Liver (tissue), 9 donors: ENCODE data around the gene HOXD1. TPM values are rescaled to one million over a fixed set of nuclear protein-coding genes. Genes with fewer than 3 reads are reported as not detected.
A peak's percentile ranks its signal among the peaks of the same experiment; 100 is the strongest.

Experiments
- DNase-seq: peaks from one replicate; pipeline ENCODE4 v3.0.0-alpha.2; 2017; ENCODE audit warnings: low spot score
- H3K27ac ChIP-seq, 2 donors: one replicate each; pipeline ENCODE4 v1.7.0; 2013; ENCODE audit warnings: inconsistent platforms in 2 of 2, low read length in 2 of 2, control low read depth in 1 of 2, low read depth in 1 of 2, mild to moderate bottlenecking in 1 of 2
- H3K27me3 ChIP-seq, 4 donors: one replicate each; pipeline versions ENCODE4 v1.6.1 to v1.7.0; 2013; ENCODE audit warnings: low read length in 3 of 4, inconsistent platforms in 1 of 4, mild to moderate bottlenecking in 1 of 4, moderate library complexity in 1 of 4; ENCODE audit not compliant: control insufficient read depth in 4 of 4, insufficient read depth in 4 of 4
- H3K36me3 ChIP-seq, 4 donors: one replicate each; pipeline versions ENCODE4 v1.6.1 to v1.7.0; 2013; ENCODE audit warnings: low read length in 3 of 4, mild to moderate bottlenecking in 3 of 4, low read depth in 1 of 4, moderate library complexity in 1 of 4; ENCODE audit not compliant: control insufficient read depth in 4 of 4, insufficient read depth in 3 of 4
- H3K4me1 ChIP-seq, 4 donors: one replicate each; pipeline versions ENCODE4 v1.6.1 to v1.7.0; 2013; ENCODE audit warnings: low read length in 3 of 4, mild to moderate bottlenecking in 3 of 4, moderate library complexity in 1 of 4; ENCODE audit not compliant: control insufficient read depth in 4 of 4, insufficient read depth in 4 of 4
- H3K4me3 ChIP-seq, 3 donors: one replicate each; pipeline versions ENCODE4 v1.6.1 to v1.7.0; 2013; ENCODE audit warnings: low read length in 3 of 3, control low read depth in 1 of 3, low read depth in 1 of 3, mild to moderate bottlenecking in 1 of 3
- H3K9ac ChIP-seq, 2 donors: one replicate each; pipeline ENCODE4 v1.7.0; 2013; ENCODE audit warnings: low read length in 2 of 2, mild to moderate bottlenecking in 2 of 2, moderate library complexity in 2 of 2, control low read depth in 1 of 2, low read depth in 1 of 2
- H3K9me3 ChIP-seq, 4 donors: one replicate each; pipeline versions ENCODE4 v1.6.1 to v1.7.0; 2013; ENCODE audit warnings: low read length in 3 of 4; ENCODE audit not compliant: control insufficient read depth in 4 of 4
- EGR1 ChIP-seq, 2 donors: IDR thresholded peaks; 2 replicates each; pipeline ENCODE4 v1.6.1; 2016 to 2018; ENCODE audit warnings: antibody characterized with exemption in 2 of 2, low read depth in 2 of 2
- FOXA1 ChIP-seq: IDR thresholded peaks from 2 replicates; pipeline ENCODE4 v1.6.1; 2016; ENCODE audit warnings: antibody characterized with exemption
- FOXA2 ChIP-seq: IDR thresholded peaks from 2 replicates; pipeline ENCODE4 v1.6.1; 2016; ENCODE audit warnings: antibody characterized with exemption
- GABPA ChIP-seq, 2 donors: IDR thresholded peaks in 1 of 2; conservative IDR thresholded peaks in 1 of 2; 2 replicates each; pipeline ENCODE4 v1.6.1; 2016; ENCODE audit warnings: antibody characterized with exemption in 2 of 2, mild to moderate bottlenecking in 1 of 2, moderate library complexity in 1 of 2
- HNF4A ChIP-seq, 2 donors: conservative IDR thresholded peaks; 2 replicates each; pipeline ENCODE4 v1.6.1; 2016; ENCODE audit warnings: antibody characterized with exemption in 2 of 2, mild to moderate bottlenecking in 2 of 2
- HNF4G ChIP-seq: IDR thresholded peaks from 2 replicates; pipeline ENCODE4 v1.6.1; 2016; ENCODE audit warnings: antibody characterized with exemption
- JUND ChIP-seq, 2 donors: IDR thresholded peaks; 2 replicates each; pipeline ENCODE4 v1.6.1; 2016; ENCODE audit warnings: antibody characterized with exemption in 2 of 2
- NR2F2 ChIP-seq: IDR thresholded peaks from 2 replicates; pipeline ENCODE4 v1.6.1; 2016; ENCODE audit warnings: antibody characterized with exemption
- RAD21 ChIP-seq, 2 donors: IDR thresholded peaks; 2 replicates each; pipeline ENCODE4 v1.6.1; 2016; ENCODE audit warnings: antibody characterized with exemption in 2 of 2, mild to moderate bottlenecking in 2 of 2
- REST ChIP-seq: IDR thresholded peaks from 2 replicates; pipeline ENCODE4 v1.6.1; 2016; ENCODE audit warnings: antibody characterized with exemption, mild to moderate bottlenecking
- RXRA ChIP-seq, 2 donors: IDR thresholded peaks; 2 replicates each; pipeline ENCODE4 v1.6.1; 2017 to 2018; ENCODE audit warnings: antibody characterized with exemption in 2 of 2, mild to moderate bottlenecking in 1 of 2
- SP1 ChIP-seq: IDR thresholded peaks from 2 replicates; pipeline ENCODE4 v1.6.1; 2018; ENCODE audit warnings: antibody characterized with exemption, mild to moderate bottlenecking
- TAF1 ChIP-seq: conservative IDR thresholded peaks from 2 replicates; pipeline ENCODE4 v1.6.1; 2016; ENCODE audit warnings: antibody characterized with exemption, mild to moderate bottlenecking
- YY1 ChIP-seq: IDR thresholded peaks from 2 replicates; pipeline ENCODE4 v1.6.1; 2016; ENCODE audit warnings: antibody characterized with exemption, mild to moderate bottlenecking
- WGBS: extraction: QIAGEN DNeasy Blood & Tissue Kit; methylation state at CpG from one replicate; pipeline ENCODE4 v1.1.7; 2013; 5-methylcytosine and 5-hydroxymethylcytosine counted together
- polyA plus RNA-seq, 2 donors: library from polyadenylated mRNA; stranded (reverse) in 1 of 2; unstranded in 1 of 2; fragments of 200-250 nt in 1 of 2; fragments of >200 nt in 1 of 2; fragmentation: Nextera tagmentation in 1 of 2; extraction: Ambion mirVana in 1 of 2; gene quantifications; one replicate each; pipeline versions ENCODE4 v1.2.1 to v1.2.3, GENCODE V29; 2013 to 2015
- total RNA-seq, 2 donors: library from RNA; depleted of rRNA; stranded (reverse); fragments of >200 nt; gene quantifications; one replicate each; pipeline ENCODE4 v1.2.3, GENCODE V29; 2014
- TF ChIP-seq, protein P1 (sequence below): IDR thresholded peaks from 2 replicates; pipeline ENCODE4 v1.6.1; 2016; ENCODE audit warnings: antibody characterized with exemption
- TF ChIP-seq, protein P2 (sequence below): fragments of 150-350 bp; IDR thresholded peaks from 2 replicates; pipeline ENCODE4 v1.5.1; 2017; ENCODE audit warnings: improper control_type of control experiment, low read depth, low read length; ENCODE audit not compliant: missing input control
- donor health status: healthy.
- donor health status: healthy.
- donor health status: healthy.
- donor health status: healthy.
- donor health status: healthy.

Gene HOXD1
- total and polyA plus RNA-seq, 4 donors, result not detected

DNA sequence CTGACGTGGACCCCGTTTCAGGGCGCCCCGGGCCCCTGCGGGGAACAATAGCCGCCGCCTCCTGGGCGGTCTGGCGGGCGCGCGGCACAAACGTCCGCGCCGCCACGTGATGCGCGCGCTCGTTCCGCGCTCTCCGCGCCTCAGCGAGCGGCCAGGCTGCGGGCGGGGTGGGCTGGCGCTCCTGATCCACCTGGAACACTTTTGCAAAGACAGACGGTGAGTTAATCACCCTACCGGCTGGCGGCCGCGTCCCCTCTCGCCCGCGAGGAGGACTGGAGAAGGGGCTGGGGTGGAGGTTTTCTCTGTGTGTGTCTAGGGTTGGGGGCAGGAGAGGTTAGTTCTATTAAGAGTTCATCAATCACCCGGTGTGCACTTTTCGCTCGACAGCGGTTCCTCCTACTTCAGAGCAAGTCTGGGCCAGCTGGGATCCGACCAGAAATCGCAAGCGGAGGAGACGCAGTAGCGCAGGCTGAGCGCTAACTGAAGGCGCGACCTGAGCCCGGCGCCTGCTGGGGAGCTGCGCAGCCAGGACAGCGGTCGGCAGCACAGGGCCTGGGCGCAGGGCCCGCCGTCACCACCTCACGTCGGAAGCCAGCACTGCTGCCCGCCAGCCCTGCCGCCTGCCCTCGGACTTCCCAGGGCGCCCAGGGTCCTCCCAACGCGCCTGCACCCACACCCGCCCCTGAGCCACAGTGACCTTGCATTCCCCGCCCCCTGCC lies 10.3 kb upstream of the HOXD1 start:
- H3K27me3 ChIP-seq, result peaks cover 8 to 41% (median 22%) of the 10 kb centered on the region in 4 donors
- 7% methylated on average over 68 of the region's 68 CpGs for WGBS
- peaks cover 0 to 10% (median 4%) of the 10 kb centered on the region in 4 donors for H3K4me1 ChIP-seq
- H3K9me3 ChIP-seq, result no peaks in the 10 kb centered on the region
- TF ChIP-seq RAD21 (IDR thresholded peaks at IDR 0.05), result no peak
- no peak for TF ChIP-seq HNF4G
- TF ChIP-seq NR2F2, result no peak
- TF ChIP-seq FOXA1, result no peak
- H3K9ac ChIP-seq, result no peak overlapping the region
- H3K27ac ChIP-seq, result no peak overlapping the region
- DNase-seq, result no peak
- no peaks in the 10 kb centered on the region for H3K36me3 ChIP-seq
- H3K4me3 ChIP-seq, result peak overlapping the region in 1 of 3 donors; percentile 24

DNA sequence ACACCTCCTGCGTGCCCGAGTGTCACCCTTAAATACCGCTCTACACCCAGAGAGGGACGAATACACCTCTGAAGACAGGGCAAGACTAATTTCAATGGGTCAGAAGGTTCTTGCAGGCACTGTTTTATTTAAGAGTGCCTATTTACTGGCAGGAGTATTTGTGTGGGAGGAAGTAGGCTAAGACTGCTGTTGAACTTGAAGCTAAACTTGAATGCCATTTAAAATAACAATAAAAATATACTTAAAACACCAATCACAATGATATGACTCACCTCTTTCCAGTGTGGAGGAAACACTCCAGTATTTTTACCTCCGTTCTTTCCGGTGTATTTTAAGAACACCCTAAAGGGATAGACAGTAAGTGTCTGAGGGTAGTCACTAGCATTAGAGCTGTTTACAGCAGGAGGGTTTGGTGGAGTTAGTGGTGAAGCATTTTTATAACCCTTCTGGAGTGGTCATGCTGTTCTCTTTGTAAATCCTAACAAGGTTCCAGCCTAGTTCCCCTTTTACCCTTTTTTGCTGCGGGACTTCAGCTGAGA lies 9.6 kb upstream of the HOXD1 start:
- WGBS, result 17% methylated on average over 7 of the region's 7 CpGs
- Histone ChIP-seq H3K4me3 (no peak overlapping the region), H3K36me3 (no peaks in the 10 kb centered on the region), H3K27ac (no peak overlapping the region), H3K4me1 (peaks cover 0 to 10% (median 4%) of the 10 kb centered on the region in 4 donors), H3K27me3 (peaks cover 8 to 40% (median 20%) of the 10 kb centered on the region in 4 donors), H3K9ac (no peak overlapping the region), H3K9me3 (no peaks in the 10 kb centered on the region)
- no peak for TF ChIP-seq RXRA (IDR thresholded peaks at IDR 0.05)
- no peak for DNase-seq

GRCh38 chr2:176181551-176181950 lies 6.9 kb upstream of the HOXD1 start:
- Histone ChIP-seq H3K36me3 (no peaks in the 10 kb centered on the region), H3K9me3 (no peaks in the 10 kb centered on the region), H3K9ac (no peak overlapping the region), H3K27me3 (peaks cover 7 to 40% (median 11%) of the 10 kb centered on the region in 4 donors), H3K4me1 (peaks cover 0 to 8% (median 4%) of the 10 kb centered on the region in 4 donors), H3K4me3 (no peak overlapping the region), H3K27ac (no peak overlapping the region)
- 74% methylated on average over 3 of the region's 3 CpGs for WGBS
- DNase-seq, result no peak
- no peak for TF ChIP-seq HNF4G
- no peak for TF ChIP-seq TAF1
- no peak for TF ChIP-seq JUND (IDR thresholded peaks at IDR 0.05)
- no peak for TF ChIP-seq NR2F2
- no peak for TF ChIP-seq EGR1 (IDR thresholded peaks at IDR 0.05; ENCODE audit: low read depth in 2 of 2)

DNA sequence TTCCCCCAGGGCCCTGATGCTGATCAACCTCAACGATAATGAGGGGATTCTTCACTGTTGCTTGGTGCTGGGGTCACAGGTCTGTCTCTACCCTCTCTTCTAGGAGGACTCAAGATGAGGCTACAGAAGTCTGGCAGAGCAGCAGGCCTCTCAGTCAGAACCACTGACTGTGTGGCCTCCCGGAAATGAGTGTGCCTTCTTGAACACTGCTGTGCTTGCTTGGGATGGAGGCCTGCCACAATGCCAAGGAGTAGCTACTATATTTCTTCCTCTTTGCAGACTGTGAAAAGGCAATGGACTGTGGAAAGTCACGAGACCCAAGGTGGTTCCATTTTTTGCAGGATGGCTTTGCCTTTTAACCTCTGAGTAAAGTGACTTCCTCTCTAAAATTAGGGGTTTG lies 5.8 kb upstream of the HOXD1 start:
- Histone ChIP-seq H3K36me3 (no peaks in the 10 kb centered on the region), H3K27me3 (peaks cover 7 to 34% (median 8%) of the 10 kb centered on the region in 4 donors), H3K9me3 (no peaks in the 10 kb centered on the region), H3K27ac (no peak overlapping the region), H3K4me1 (peaks cover 2 to 11% (median 7%) of the 10 kb centered on the region in 4 donors), H3K4me3 (no peak overlapping the region), H3K9ac (no peak overlapping the region)
- no peak for DNase-seq
- 80% methylated on average over 3 of the region's 3 CpGs for WGBS
- TF ChIP-seq SP1 (no peak), HNF4G (no peak), RAD21 (IDR thresholded peaks at IDR 0.05) (no peak), NR2F2 (no peak), YY1 (no peak), TAF1 (no peak), EGR1 (IDR thresholded peaks at IDR 0.05; ENCODE audit: low read depth in 2 of 2) (no peak), HNF4A (conservative IDR thresholded peaks at IDR 0.05) (no peak), GABPA (IDR thresholded peaks at IDR 0.05 in 1 of 2, conservative IDR thresholded peaks at IDR 0.05 in 1 of 2) (no peak), FOXA1 (no peak), RXRA (IDR thresholded peaks at IDR 0.05) (no peak), JUND (IDR thresholded peaks at IDR 0.05) (no peak), REST (no peak), FOXA2 (no peak)
- TF ChIP-seq, protein P1, sequence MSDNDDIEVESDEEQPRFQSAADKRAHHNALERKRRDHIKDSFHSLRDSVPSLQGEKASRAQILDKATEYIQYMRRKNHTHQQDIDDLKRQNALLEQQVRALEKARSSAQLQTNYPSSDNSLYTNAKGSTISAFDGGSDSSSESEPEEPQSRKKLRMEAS, result no peak
- TF ChIP-seq, protein P2, sequence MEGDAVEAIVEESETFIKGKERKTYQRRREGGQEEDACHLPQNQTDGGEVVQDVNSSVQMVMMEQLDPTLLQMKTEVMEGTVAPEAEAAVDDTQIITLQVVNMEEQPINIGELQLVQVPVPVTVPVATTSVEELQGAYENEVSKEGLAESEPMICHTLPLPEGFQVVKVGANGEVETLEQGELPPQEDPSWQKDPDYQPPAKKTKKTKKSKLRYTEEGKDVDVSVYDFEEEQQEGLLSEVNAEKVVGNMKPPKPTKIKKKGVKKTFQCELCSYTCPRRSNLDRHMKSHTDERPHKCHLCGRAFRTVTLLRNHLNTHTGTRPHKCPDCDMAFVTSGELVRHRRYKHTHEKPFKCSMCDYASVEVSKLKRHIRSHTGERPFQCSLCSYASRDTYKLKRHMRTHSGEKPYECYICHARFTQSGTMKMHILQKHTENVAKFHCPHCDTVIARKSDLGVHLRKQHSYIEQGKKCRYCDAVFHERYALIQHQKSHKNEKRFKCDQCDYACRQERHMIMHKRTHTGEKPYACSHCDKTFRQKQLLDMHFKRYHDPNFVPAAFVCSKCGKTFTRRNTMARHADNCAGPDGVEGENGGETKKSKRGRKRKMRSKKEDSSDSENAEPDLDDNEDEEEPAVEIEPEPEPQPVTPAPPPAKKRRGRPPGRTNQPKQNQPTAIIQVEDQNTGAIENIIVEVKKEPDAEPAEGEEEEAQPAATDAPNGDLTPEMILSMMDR, result no peak
